Neural progenitor cell (in vitro differentiated cells): ENCODE data around the gene FBXO15. TPM values are rescaled to one million over a fixed set of nuclear protein-coding genes. Genes with fewer than 3 reads are reported as not detected.

ENCODE experiments used
- DNase-seq: peaks from one replicate; pipeline ENCODE4 v3.0.0-alpha.2; 2016; ENCODE audit warnings: low spot score
- H2AFZ ChIP-seq: fragments of 200-600 bp; sonication (generic); replicated peaks from 2 replicates; pipeline ENCODE4 v1.6.1; 2016; ENCODE audit warnings: antibody characterized with exemption
- H3F3A ChIP-seq: fragments of 200-600 bp; sonication (generic); 2 replicates; pipeline ENCODE4 v1.6.1; 2016; ENCODE audit warnings: antibody characterized with exemption, low read depth
- H3K27ac ChIP-seq: fragments of 200-600 bp; sonication (generic); 2 replicates; pipeline ENCODE4 v1.5.1; 2016; ENCODE audit warnings: mild to moderate bottlenecking
- H3K27me3 ChIP-seq: fragments of 200-600 bp; sonication (generic); 2 replicates; pipeline ENCODE4 v1.6.1; 2016; ENCODE audit warnings: mild to moderate bottlenecking, moderate library complexity
- H3K36me3 ChIP-seq: fragments of 200-600 bp; sonication (generic); 2 replicates; pipeline ENCODE4 v1.5.1; 2016
- H3K4me1 ChIP-seq: fragments of 200-600 bp; sonication (generic); 2 replicates; pipeline ENCODE4 v1.6.1; 2016; ENCODE audit warnings: mixed run types
- H3K4me2 ChIP-seq: fragments of 200-600 bp; sonication (generic); 2 replicates; pipeline ENCODE4 v1.6.1; 2016
- H3K4me3 ChIP-seq: fragments of 200-600 bp; sonication (generic); 2 replicates; pipeline ENCODE4 v1.5.1; 2016
- H3K79me2 ChIP-seq: fragments of 200-600 bp; sonication (generic); 2 replicates; pipeline ENCODE4 v1.6.1; 2016; ENCODE audit warnings: low read depth
- H3K9ac ChIP-seq: fragments of 200-600 bp; sonication (generic); 2 replicates; pipeline ENCODE4 v1.6.1; 2016
- H3K9me3 ChIP-seq: fragments of 200-600 bp; sonication (generic); 2 replicates; pipeline ENCODE4 v1.5.1; 2016; ENCODE audit warnings: low read depth
- H4K20me1 ChIP-seq: fragments of 200-600 bp; sonication (generic); 2 replicates; pipeline ENCODE4 v1.6.1; 2016; ENCODE audit warnings: low read depth
- H3K27ac Mint-ChIP-seq: 3 replicates; pipeline ENCODE4 v1.8.0; 2021; ENCODE audit warnings: mixed read lengths
- H3K27me3 Mint-ChIP-seq: 2 replicates; pipeline ENCODE4 v1.8.0; 2022; ENCODE audit warnings: low read depth, mild to moderate bottlenecking, inconsistent platforms, moderate library complexity, mixed read lengths; ENCODE audit not compliant: insufficient read depth
- H3K36me3 Mint-ChIP-seq: 3 replicates; pipeline ENCODE4 v1.8.0; 2021; ENCODE audit warnings: mixed read lengths
- H3K4me1 Mint-ChIP-seq: 3 replicates; pipeline ENCODE4 v1.8.0; 2021; ENCODE audit warnings: mixed read lengths
- H3K4me3 Mint-ChIP-seq: 3 replicates; pipeline ENCODE4 v1.8.0; 2021; ENCODE audit warnings: mild to moderate bottlenecking, moderate library complexity, mixed read lengths
- H3K9me3 Mint-ChIP-seq: 3 replicates; pipeline ENCODE4 v1.8.0; 2020; ENCODE audit warnings: mixed read lengths
- CTCF ChIP-seq: fragments of 200-600 bp; sonication (generic); IDR thresholded peaks from 2 replicates; pipeline ENCODE4 v1.5.1; 2017; ENCODE audit warnings: antibody characterized with exemption, mild to moderate bottlenecking
- EZH2 ChIP-seq: fragments of 200-600 bp; sonication (generic); IDR thresholded peaks from 2 replicates; pipeline ENCODE4 v1.6.1; 2017; ENCODE audit warnings: antibody characterized with exemption, mild to moderate bottlenecking, moderate library complexity
- EZH2phosphoT487 ChIP-seq: fragments of 200-600 bp; sonication (generic); IDR thresholded peaks from 2 replicates; pipeline ENCODE4 v1.6.1; 2017; ENCODE audit warnings: antibody characterized with exemption
- total RNA-seq: library from RNA; depleted of rRNA; stranded (reverse); fragments of >200 nt; gene quantifications from 2 replicates; pipeline ENCODE4 v1.2.3, GENCODE V29; 2015; ENCODE audit warnings: low replicate concordance

Gene FBXO15
- total RNA-seq, 1 donor from 2014 or later = 2.2 TPM

DNA sequence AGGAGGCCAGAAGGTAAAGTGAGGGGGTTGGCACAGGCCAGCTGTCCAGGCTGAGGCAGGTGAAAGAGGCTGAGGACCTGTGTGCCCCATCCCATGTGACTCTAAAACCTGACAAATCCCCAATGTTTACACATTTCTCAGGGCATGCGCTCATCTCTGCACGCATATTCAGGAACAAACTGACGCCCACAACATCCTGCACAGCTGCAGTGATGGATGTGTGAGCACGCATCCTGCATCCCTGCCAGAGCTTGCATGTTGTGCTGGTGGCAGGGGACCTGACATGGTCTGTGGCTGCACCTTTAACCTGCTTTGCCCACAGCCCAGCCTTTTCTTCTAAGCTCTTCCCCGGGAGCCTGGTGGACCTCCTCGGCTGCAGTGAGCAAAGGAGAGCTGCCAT lies 83.1 kb downstream of the FBXO15 start:
- no peak overlapping the region for H3K4me3 Mint-ChIP-seq
- peaks cover 4% of the 10 kb centered on the region for H3K27me3 Mint-ChIP-seq
- H3K79me2 ChIP-seq = no peaks in the 10 kb centered on the region
- H3K4me3 ChIP-seq = no peak overlapping the region
- H3F3A ChIP-seq = no peaks in the 10 kb centered on the region
- no peaks in the 10 kb centered on the region for H3K36me3 ChIP-seq
- H3K9me3 Mint-ChIP-seq = no peaks in the 10 kb centered on the region
- H3K27ac ChIP-seq = no peak overlapping the region
- H3K4me2 ChIP-seq = no peak overlapping the region
- no peaks in the 10 kb centered on the region for H4K20me1 ChIP-seq
- DNase-seq = no peak
- no peak for TF ChIP-seq CTCF
- TF ChIP-seq EZH2 = no peak
- no peak for TF ChIP-seq EZH2phosphoT487
- no peaks in the 10 kb centered on the region for H3K4me1 Mint-ChIP-seq
- H3K9ac ChIP-seq = no peak overlapping the region
- no peaks in the 10 kb centered on the region for H3K36me3 Mint-ChIP-seq
- H3K27me3 ChIP-seq = no peaks in the 10 kb centered on the region
- H3K4me1 ChIP-seq = peaks cover 4% of the 10 kb centered on the region
- H2AFZ ChIP-seq = no peak overlapping the region
- H3K9me3 ChIP-seq = no peaks in the 10 kb centered on the region
- H3K27ac Mint-ChIP-seq = no peak overlapping the region

GRCh38 chr18:74063557-74063956 lies 84.1 kb downstream of the FBXO15 start:
- Histone ChIP-seq H3K9ac (no peak overlapping the region), H3K79me2 (no peaks in the 10 kb centered on the region), H3K4me3 (no peak overlapping the region), H3K9me3 (no peaks in the 10 kb centered on the region), H3K27ac (no peak overlapping the region), H4K20me1 (no peaks in the 10 kb centered on the region), H2AFZ (no peak overlapping the region), H3K4me2 (no peak overlapping the region), H3K27me3 (no peaks in the 10 kb centered on the region), H3K36me3 (no peaks in the 10 kb centered on the region), H3K4me1 (no peaks in the 10 kb centered on the region), H3F3A (no peaks in the 10 kb centered on the region)
- Mint-ChIP-seq H3K36me3 (no peaks in the 10 kb centered on the region), H3K4me1 (no peaks in the 10 kb centered on the region), H3K27ac (no peak overlapping the region), H3K4me3 (no peak overlapping the region), H3K9me3 (no peaks in the 10 kb centered on the region), H3K27me3 (peaks cover 4% of the 10 kb centered on the region)
- no peak for DNase-seq
- no peak for TF ChIP-seq CTCF
- no peak for TF ChIP-seq EZH2
- no peak for TF ChIP-seq EZH2phosphoT487

DNA sequence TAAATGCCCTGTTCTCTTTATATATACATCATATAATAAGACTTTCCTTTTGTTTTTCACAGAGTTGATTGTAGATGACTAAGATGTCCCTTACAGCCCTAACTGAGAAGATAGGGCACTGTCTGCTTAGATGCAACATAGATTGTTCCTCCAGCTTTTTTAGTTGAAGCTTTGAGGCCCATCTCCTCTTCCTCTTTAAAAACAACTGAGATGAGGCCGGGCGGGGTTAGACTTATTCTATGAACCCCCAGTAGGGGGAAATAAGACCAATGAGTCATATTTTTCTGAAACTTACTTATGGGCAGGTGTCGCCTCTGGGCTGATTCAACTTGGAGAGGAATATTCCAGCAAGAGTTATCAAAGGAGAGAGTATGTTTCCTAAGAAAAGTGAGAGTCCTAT lies 84.6 kb downstream of the FBXO15 start:
- Histone ChIP-seq H3K4me3 (no peak overlapping the region), H4K20me1 (no peaks in the 10 kb centered on the region), H3K27ac (no peak overlapping the region), H3K79me2 (no peaks in the 10 kb centered on the region), H3K36me3 (no peaks in the 10 kb centered on the region), H3K4me1 (no peaks in the 10 kb centered on the region), H3K9me3 (no peaks in the 10 kb centered on the region), H3K27me3 (no peaks in the 10 kb centered on the region), H3K9ac (no peak overlapping the region), H3K4me2 (no peak overlapping the region), H2AFZ (no peak overlapping the region), H3F3A (no peaks in the 10 kb centered on the region)
- H3K27me3 Mint-ChIP-seq = peaks cover 4% of the 10 kb centered on the region
- H3K27ac Mint-ChIP-seq = no peak overlapping the region
- no peak for TF ChIP-seq EZH2
- peak; percentile 18 for TF ChIP-seq CTCF
- no peak for TF ChIP-seq EZH2phosphoT487
- DNase-seq = no peak
- H3K36me3 Mint-ChIP-seq = no peaks in the 10 kb centered on the region
- no peaks in the 10 kb centered on the region for H3K4me1 Mint-ChIP-seq
- H3K4me3 Mint-ChIP-seq = no peak overlapping the region
- no peaks in the 10 kb centered on the region for H3K9me3 Mint-ChIP-seq

DNA sequence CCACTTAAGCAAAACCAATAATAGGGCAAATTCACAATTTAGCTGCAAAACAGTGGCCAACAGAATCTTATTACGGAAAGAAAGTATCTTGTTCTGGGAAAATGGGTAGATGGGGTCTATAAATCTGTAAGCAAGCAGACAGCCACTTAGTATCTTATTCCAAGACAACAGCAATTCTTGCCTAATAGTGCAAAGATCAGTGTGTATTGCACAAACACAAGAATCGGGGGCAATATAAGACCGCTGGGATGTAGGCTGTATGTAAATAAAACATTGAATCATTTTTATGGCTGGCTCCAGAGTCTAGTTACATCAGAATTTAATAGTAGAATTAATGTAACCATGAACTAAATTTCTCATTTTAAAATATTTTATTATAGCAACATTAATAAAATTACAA lies 85.6 kb downstream of the FBXO15 start:
- Mint-ChIP-seq H3K36me3 (no peaks in the 10 kb centered on the region), H3K4me1 (no peaks in the 10 kb centered on the region), H3K27ac (no peak overlapping the region), H3K9me3 (peaks cover 4% of the 10 kb centered on the region), H3K27me3 (peaks cover 4% of the 10 kb centered on the region), H3K4me3 (no peak overlapping the region)
- Histone ChIP-seq H4K20me1 (no peaks in the 10 kb centered on the region), H3K4me2 (no peak overlapping the region), H2AFZ (no peak overlapping the region), H3K27ac (no peak overlapping the region), H3K79me2 (no peaks in the 10 kb centered on the region), H3K9ac (no peak overlapping the region), H3K4me3 (no peak overlapping the region), H3F3A (no peaks in the 10 kb centered on the region), H3K4me1 (no peaks in the 10 kb centered on the region), H3K9me3 (no peaks in the 10 kb centered on the region), H3K27me3 (no peaks in the 10 kb centered on the region), H3K36me3 (no peaks in the 10 kb centered on the region)
- TF ChIP-seq EZH2 = no peak
- no peak for TF ChIP-seq CTCF
- TF ChIP-seq EZH2phosphoT487 = no peak
- DNase-seq = no peak
